HepG2 (cell line): ENCODE measurements around the gene BCLAF1. TPM values are rescaled to one million over a fixed set of nuclear protein-coding genes. Genes with fewer than 3 reads are reported as not detected.

Experiments used
- ATAC-seq: fragments of 200-7000 bp; cut with Tn5 transposase; 3 replicates; pipeline ENCODE4 v1.9.1; 2020; ENCODE audit warnings: mild to moderate bottlenecking, moderate library complexity
- BruUV-seq: library from RNA; stranded (reverse); fragments of 400-500 nt; replicated peaks from 2 replicates; lab custom pipeline; 2021; lab: Mats Ljungman, UMichigan
- CTCF ChIA-PET: fragments of 300-600 bp; formaldehyde crosslinking; extraction: SDS; loops from one replicate; lab custom pipeline; 2021; ENCODE audit warnings: low total read pairs, inconsistent platforms, low intra/inter-chr PET ratio; lab: Yijun Ruan, JAX
- POLR2A ChIA-PET: fragments of 350-600 bp; sonication (Branson Sonifier 250); formaldehyde crosslinking; loops from one replicate; lab custom pipeline; 2020; ENCODE audit warnings: antibody characterized with exemption, inconsistent platforms; lab: Yijun Ruan, JAX
- DNase-seq: peaks from one replicate; pipeline ENCODE4 v3.0.0-alpha.2; 2015; ENCODE audit warnings: low spot score
- FAIRE-seq: peaks from 3 replicates; lab custom pipeline; 2011; peaks lifted over from hg19 to GRCh38; lab: Jason Lieb, UNC
- H2AFZ ChIP-seq: one replicate; pipeline ENCODE4 v1.6.1; 2011; ENCODE audit warnings: low read length, inconsistent platforms
- H3K27ac ChIP-seq: fragments of 300-600 bp; 3 replicates; pipeline ENCODE4 v1.8.0; 2011; ENCODE audit warnings: mixed run types, mild to moderate bottlenecking, mixed read lengths, low read length, inconsistent platforms; ENCODE audit not compliant: insufficient read depth; ENCODE audit errors: extremely low read length
- H3K27me3 ChIP-seq, 2 experiments: fragments of 200-600 bp in 1 of 2; 2 replicates in 1 of 2; 3 replicates in 1 of 2; pipeline versions ENCODE4 v1.6.0 to v1.8.0; 2011; ENCODE audit warnings: low read length in 2 of 2, mild to moderate bottlenecking in 2 of 2, moderate library complexity in 2 of 2, inconsistent platforms in 1 of 2; ENCODE audit not compliant: insufficient read depth in 2 of 2, control insufficient read depth in 1 of 2
- H3K36me3 ChIP-seq, 2 experiments: fragments of 200-600 bp in 1 of 2; replicated peaks in 1 of 2; 2 replicates in 1 of 2; 3 replicates in 1 of 2; pipeline versions ENCODE4 v1.5.1 to v1.8.0; 2011; ENCODE audit warnings: low read length in 2 of 2, inconsistent platforms in 1 of 2; ENCODE audit not compliant: insufficient read depth in 2 of 2, control insufficient read depth in 1 of 2
- H3K4me1 ChIP-seq: 2 replicates; pipeline ENCODE4 v1.5.1; 2012; ENCODE audit warnings: low read length, inconsistent platforms; ENCODE audit not compliant: insufficient read depth
- H3K4me2 ChIP-seq: 2 replicates; pipeline ENCODE4 v1.6.0; 2011; ENCODE audit warnings: low read depth, low read length, inconsistent platforms
- H3K4me3 ChIP-seq, 3 experiments: fragments of 200-600 bp in 1 of 3; sonication (generic), shearing (Covaris generic) in 1 of 3; replicated peaks in 1 of 3; 2 replicates each; pipeline ENCODE4 v1.5.1; 2011 to 2016; ENCODE audit warnings: low read length in 3 of 3, inconsistent platforms in 2 of 3, low read depth in 2 of 3, mild to moderate bottlenecking in 2 of 3, control low read depth in 1 of 3, mixed read lengths in 1 of 3; ENCODE audit not compliant: insufficient read depth in 1 of 3
- H3K79me2 ChIP-seq: one replicate; pipeline ENCODE4 v1.6.1; 2011; ENCODE audit warnings: low read length, inconsistent platforms; ENCODE audit not compliant: insufficient read depth
- H3K9ac ChIP-seq: 2 replicates; pipeline ENCODE4 v1.6.0; 2011; ENCODE audit warnings: mild to moderate bottlenecking, low read depth, low read length, inconsistent platforms; ENCODE audit not compliant: insufficient read depth
- H3K9me3 ChIP-seq: 2 replicates; pipeline ENCODE4 v1.5.1; 2012; ENCODE audit warnings: mild to moderate bottlenecking, low read length
- H4K20me1 ChIP-seq: 2 replicates; pipeline ENCODE4 v1.6.0; 2011; ENCODE audit warnings: inconsistent platforms, mild to moderate bottlenecking, low read length, moderate library complexity; ENCODE audit not compliant: insufficient read depth
- E2F1 ChIP-seq: sonication (generic); formaldehyde crosslinking; IDR thresholded peaks from 2 replicates; pipeline ENCODE4 v1.5.0; 2020; ENCODE audit warnings: missing genetic modification reagents
- E2F2 ChIP-seq: sonication (generic); formaldehyde crosslinking; IDR thresholded peaks from 2 replicates; pipeline ENCODE4 v1.4.0; 2020; ENCODE audit warnings: missing genetic modification reagents, borderline replicate concordance
- HDAC2 ChIP-seq: sonication (generic); formaldehyde crosslinking; IDR thresholded peaks from 2 replicates; pipeline ENCODE4 v1.4.0; 2020; ENCODE audit warnings: missing genetic modification reagents
- NR0B2 ChIP-seq: sonication (generic); formaldehyde crosslinking; IDR thresholded peaks from 2 replicates; pipeline ENCODE4 v1.4.0; 2020; ENCODE audit warnings: mild to moderate bottlenecking, missing genetic modification reagents
- PATZ1 ChIP-seq: sonication (generic); formaldehyde crosslinking; IDR thresholded peaks from 2 replicates; pipeline ENCODE4 v1.4.0; 2020; ENCODE audit warnings: missing genetic modification reagents
- RFXAP ChIP-seq: sonication (generic); formaldehyde crosslinking; IDR thresholded peaks from 2 replicates; pipeline ENCODE4 v1.4.0; 2020; ENCODE audit warnings: missing genetic modification reagents, borderline replicate concordance
- SATB2 ChIP-seq: sonication (generic); formaldehyde crosslinking; IDR thresholded peaks from 2 replicates; pipeline ENCODE4 v1.5.0; 2020; ENCODE audit warnings: missing genetic modification reagents
- TCF7L2 ChIP-seq: IDR thresholded peaks from 2 replicates; pipeline ENCODE4 v1.6.1; 2011; ENCODE audit warnings: mild to moderate bottlenecking, low read depth, low read length, moderate library complexity
- ZBTB14 ChIP-seq: sonication (generic); formaldehyde crosslinking; IDR thresholded peaks from 2 replicates; pipeline ENCODE4 v1.4.0; 2020; ENCODE audit warnings: missing genetic modification reagents
- ZNF136 ChIP-seq: sonication (generic); formaldehyde crosslinking; IDR thresholded peaks from 2 replicates; pipeline ENCODE4 v1.8.1; 2022; ENCODE audit warnings: low read depth, mild to moderate bottlenecking, moderate library complexity, missing genetic modification reagents
- ZNF234 ChIP-seq: sonication (generic); formaldehyde crosslinking; conservative IDR thresholded peaks from 2 replicates; pipeline ENCODE4 v1.5.1; 2020; ENCODE audit warnings: mild to moderate bottlenecking, missing genetic modification reagents
- ZNF567 ChIP-seq: sonication (generic); formaldehyde crosslinking; IDR thresholded peaks from 2 replicates; pipeline ENCODE4 v1.8.1; 2023; ENCODE audit warnings: mild to moderate bottlenecking, missing genetic modification reagents, borderline replicate concordance
- ZNF607 ChIP-seq: sonication (generic); formaldehyde crosslinking; IDR thresholded peaks from 2 replicates; pipeline ENCODE4 v1.5.1; 2020; ENCODE audit warnings: missing genetic modification reagents, mild to moderate bottlenecking, borderline replicate concordance
- WGBS: methylation state at CpG from one replicate; pipeline ENCODE4 v1.1.6; 2017; ENCODE audit warnings: low lambda C conversion rate; 5-methylcytosine and 5-hydroxymethylcytosine counted together
- in situ Hi-C: cut with HindIII; loops from 2 replicates; pipeline ENCODE4 v1.10.0; 2017; ENCODE audit warnings: low pct_unique_long_range_greater_than_20kb; ENCODE audit not compliant: extremely low pct_ligation_motif_present
- intact Hi-C: fragments of 100-400 bp; cut with micrococcal nuclease; formaldehyde crosslinking; loops from one replicate; pipeline ENCODE4 v1.10.0; 2022; ENCODE audit not compliant: unreplicated experiment
- polyA plus RNA-seq, 8 experiments: library from polyadenylated mRNA; depleted of rRNA in 3 of 8; stranded (reverse) in 7 of 8; unstranded in 1 of 8; fragments of >200 nt; fragmentation: Illumina TruSeq in 4 of 8; extraction: Trizol in 4 of 8; gene quantifications; 2 replicates each; pipeline versions ENCODE4 v1.2.1 to v1.2.3, GENCODE V29; 2011 to 2016; ENCODE audit warnings: low read depth in 4 of 8, missing spikeins in 1 of 8, mixed read lengths in 1 of 8; ENCODE audit not compliant: insufficient read depth in 1 of 8
- total RNA-seq, 5 experiments: library from RNA; depleted of rRNA; stranded (reverse); fragments of >200 nt; fragmentation: Illumina TruSeq; extraction: Trizol; gene quantifications; 2 replicates each; pipeline ENCODE4 v1.2.3, GENCODE V29; 2016; ENCODE audit warnings: low read depth in 1 of 5
- TF ChIP-seq, protein P1 (sequence below): sonication (generic); formaldehyde crosslinking; IDR thresholded peaks from 2 replicates; pipeline ENCODE4 v1.5.0; 2020; ENCODE audit warnings: mild to moderate bottlenecking, low read depth, missing genetic modification reagents, borderline replicate concordance
- TF ChIP-seq, protein P2 (sequence below): sonication (generic); formaldehyde crosslinking; IDR thresholded peaks from 2 replicates; pipeline ENCODE4 v1.4.0; 2020; ENCODE audit warnings: mild to moderate bottlenecking, missing genetic modification reagents, borderline replicate concordance

BCLAF1 gene
- total and polyA plus RNA-seq, 2 of the 13 experiments (the other 11 are each of a cell fraction or from before 2014, with no cell fraction given), result 55.3 to 292 TPM

- ATAC-seq (no peak), DNase-seq (no peak), FAIRE-seq (no peak)
- H3K4me1 ChIP-seq, result no peaks in the 10 kb centered on the region
- no peak overlapping the region for H3K4me3 ChIP-seq
- in situ Hi-C loops (no loop called here), intact Hi-C loops (no loop called here)
- no peaks in the 10 kb centered on the region; a peak in 1 of 5 replicates for H3K27me3 ChIP-seq
- H3K36me3 ChIP-seq, result no peaks in the 10 kb centered on the region
- H3K79me2 ChIP-seq, result no peaks in the 10 kb centered on the region
- H4K20me1 ChIP-seq, result no peaks in the 10 kb centered on the region
- no peak overlapping the region for H2AFZ ChIP-seq
- no peaks in the 10 kb centered on the region for H3K9me3 ChIP-seq
- H3K9ac ChIP-seq, result no peak overlapping the region
- CTCF ChIA-PET, result no interaction called here
- 59% methylated on average over 4 of the region's 4 CpGs for WGBS
- H3K27ac ChIP-seq, result no peak overlapping the region
- POLR2A ChIA-PET, result no interaction called here
- no peak overlapping the region for H3K4me2 ChIP-seq
- BruUV-seq, result no TSS peak
- TF ChIP-seq, protein P1, sequence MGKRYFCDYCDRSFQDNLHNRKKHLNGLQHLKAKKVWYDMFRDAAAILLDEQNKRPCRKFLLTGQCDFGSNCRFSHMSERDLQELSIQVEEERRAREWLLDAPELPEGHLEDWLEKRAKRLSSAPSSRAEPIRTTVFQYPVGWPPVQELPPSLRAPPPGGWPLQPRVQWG, result no peak
- no peak for TF ChIP-seq TCF7L2
- no peak for TF ChIP-seq ZNF567 (CRISPR knock-in tag)
- TF ChIP-seq ZNF136, result no peak
- TF ChIP-seq NR0B2 (CRISPR knock-in tag), result no peak
- TF ChIP-seq HDAC2 (CRISPR knock-in tag), result no peak
- TF ChIP-seq E2F2, result no peak
- TF ChIP-seq PATZ1 (CRISPR knock-in tag), result no peak
- no peak for TF ChIP-seq ZBTB14 (CRISPR knock-in tag)
- TF ChIP-seq, protein P2, sequence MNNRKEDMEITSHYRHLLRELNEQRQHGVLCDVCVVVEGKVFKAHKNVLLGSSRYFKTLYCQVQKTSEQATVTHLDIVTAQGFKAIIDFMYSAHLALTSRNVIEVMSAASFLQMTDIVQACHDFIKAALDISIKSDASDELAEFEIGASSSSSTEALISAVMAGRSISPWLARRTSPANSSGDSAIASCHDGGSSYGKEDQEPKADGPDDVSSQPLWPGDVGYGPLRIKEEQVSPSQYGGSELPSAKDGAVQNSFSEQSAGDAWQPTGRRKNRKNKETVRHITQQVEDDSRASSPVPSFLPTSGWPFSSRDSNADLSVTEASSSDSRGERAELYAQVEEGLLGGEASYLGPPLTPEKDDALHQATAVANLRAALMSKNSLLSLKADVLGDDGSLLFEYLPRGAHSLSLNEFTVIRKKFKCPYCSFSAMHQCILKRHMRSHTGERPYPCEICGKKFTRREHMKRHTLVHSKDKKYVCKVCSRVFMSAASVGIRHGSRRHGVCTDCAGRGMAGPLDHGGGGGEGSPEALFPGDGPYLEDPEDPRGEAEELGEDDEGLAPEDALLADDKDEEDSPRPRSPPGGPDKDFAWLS (CRISPR knock-in tag), result no peak
- no peak for TF ChIP-seq E2F1 (CRISPR knock-in tag)
- no peak for TF ChIP-seq SATB2 (CRISPR knock-in tag)
- TF ChIP-seq ZNF234 (CRISPR knock-in tag), result no peak
- no peak for TF ChIP-seq RFXAP (CRISPR knock-in tag)
- TF ChIP-seq ZNF607, result no peak
Observed at GRCh38 chr6:136208783-136209182, 80.9 kb downstream of the BCLAF1 start.
